GM19238 (cell line): Measurements from ENCODE around the gene FOXO6.

ENCODE experiments used
- DNase-seq: peaks from one replicate; pipeline ENCODE4 v3.0.0; 2011; ENCODE audit warnings: low spot score; ENCODE audit not compliant: insufficient read length

FOXO6 gene

GRCh38 chr1:41423511-41424191 lies 62.4 kb downstream of the FOXO6 start:
- no peak for DNase-seq

- no peak for DNase-seq
These were observed 63.4 kb downstream of the FOXO6 start for GRCh38 chr1:41424581-41425118.

- DNase-seq: no peak
These were observed 64.1 kb downstream of the FOXO6 start for GRCh38 chr1:41425369-41425768.

- DNase-seq: no peak
These were observed 65.1 kb downstream of the FOXO6 start for GRCh38 chr1:41426201-41426890.

GRCh38 chr1:41427122-41427913 lies 66.1 kb downstream of the FOXO6 start:
- no peak for DNase-seq

GRCh38 chr1:41427916-41428737 lies 66.9 kb downstream of the FOXO6 start:
- no peak for DNase-seq

GRCh38 chr1:41428738-41429640 lies 67.8 kb downstream of the FOXO6 start:
- DNase-seq: no peak

GRCh38 chr1:41429641-41430035 lies 68.4 kb downstream of the FOXO6 start:
- DNase-seq: no peak

GRCh38 chr1:41430069-41430468 lies 68.8 kb downstream of the FOXO6 start:
- no peak for DNase-seq

GRCh38 chr1:41430582-41430981 lies 69.3 kb downstream of the FOXO6 start:
- no peak for DNase-seq

GRCh38 chr1:41431490-41432350 lies 70.5 kb downstream of the FOXO6 start:
- DNase-seq: no peak
